GM18867 (cell line): ENCODE results near the gene TSPAN32.

Experiments used
- ATAC-seq: cut with Tn5 transposase; IDR thresholded peaks from one replicate; pipeline ENCODE4 v1.9.1; 2021; ENCODE audit warnings: mild to moderate bottlenecking, moderate library complexity; ENCODE audit not compliant: unreplicated experiment

Gene TSPAN32

GRCh38 chr11:2314136-2314524 is 12.3 kb downstream of the TSPAN32 start:
- ATAC-seq, result no peak

DNA sequence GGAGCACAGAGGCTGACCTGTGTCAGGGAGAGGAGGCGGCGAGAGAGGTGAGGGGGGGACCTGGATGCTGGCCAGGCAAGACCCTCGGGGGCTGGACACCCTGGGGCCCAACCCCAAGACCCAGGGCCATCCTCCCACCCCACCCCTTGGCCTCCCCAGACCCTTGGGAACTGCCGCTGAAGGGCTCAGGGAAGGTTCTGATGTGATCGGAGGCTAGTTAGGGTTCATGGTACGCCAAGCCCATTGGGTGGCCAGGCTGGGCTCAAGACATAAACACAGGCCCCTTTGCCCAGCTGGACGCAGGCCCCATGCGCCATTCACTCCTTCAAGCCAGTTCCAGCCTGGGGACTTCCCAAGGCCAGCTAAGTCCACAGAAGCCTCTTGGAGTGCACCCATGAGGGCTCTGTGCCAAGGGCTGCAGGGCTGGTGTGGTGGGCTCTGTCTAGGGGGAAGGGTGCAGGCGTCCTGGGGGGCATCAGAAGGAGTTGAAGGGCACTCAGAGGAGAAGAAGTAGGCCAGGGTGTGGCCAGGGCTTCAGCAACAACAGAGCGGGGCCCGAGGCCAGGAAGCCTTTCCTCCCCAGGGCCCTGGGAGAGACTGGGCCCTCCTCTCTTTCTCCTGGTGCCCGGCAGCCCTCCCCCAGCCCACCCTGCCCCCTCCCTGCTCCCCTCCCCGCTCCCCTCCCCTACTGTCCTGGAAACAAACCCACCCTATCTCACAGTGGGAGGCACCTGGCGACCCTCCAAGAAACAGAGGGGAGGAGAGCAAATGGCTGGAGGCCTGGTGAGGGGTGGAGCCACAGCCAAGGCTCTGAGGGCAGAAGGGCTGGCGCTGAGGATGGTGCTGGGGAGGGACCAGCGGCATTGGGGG is 12.9 kb downstream of the TSPAN32 start:
- ATAC-seq, result no peak

DNA sequence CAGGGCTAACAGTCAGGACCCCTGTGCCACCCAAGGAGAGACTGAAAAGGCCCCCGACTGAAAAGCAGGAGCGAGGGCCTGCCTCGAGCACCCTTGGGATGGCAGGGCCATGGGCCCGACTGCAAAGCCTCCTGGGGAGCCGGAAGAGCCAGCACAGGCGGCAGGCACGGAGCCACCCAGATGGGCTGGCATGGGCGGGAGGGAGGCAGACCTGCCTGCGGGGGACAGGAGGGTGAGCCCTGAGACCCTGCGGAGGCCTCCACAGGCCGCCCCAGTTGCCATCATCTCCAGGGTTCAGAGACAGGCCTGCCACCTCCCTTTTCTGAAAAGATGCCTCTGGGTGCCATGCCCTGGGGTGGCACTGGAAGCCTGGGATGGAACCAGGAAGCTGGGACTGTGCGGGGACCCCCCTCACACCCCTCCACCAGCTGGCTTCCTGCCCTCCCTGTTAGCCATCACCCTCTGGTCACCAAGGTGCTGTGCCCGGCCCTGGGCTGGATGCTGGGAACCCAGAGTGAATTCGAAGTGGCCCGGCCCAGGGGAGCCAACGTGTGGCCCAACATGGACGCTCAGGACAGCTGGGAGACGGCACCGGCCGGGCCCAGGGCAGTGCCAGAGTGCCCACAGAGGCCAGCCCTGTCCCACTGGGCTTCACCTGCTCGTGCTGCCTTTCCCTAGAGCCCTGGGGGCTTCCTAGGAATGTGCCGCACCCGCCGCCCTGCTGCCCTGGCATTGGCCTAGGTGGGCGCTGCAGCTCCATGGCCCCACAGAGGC is 13.8 kb downstream of the TSPAN32 start:
- no peak for ATAC-seq

DNA sequence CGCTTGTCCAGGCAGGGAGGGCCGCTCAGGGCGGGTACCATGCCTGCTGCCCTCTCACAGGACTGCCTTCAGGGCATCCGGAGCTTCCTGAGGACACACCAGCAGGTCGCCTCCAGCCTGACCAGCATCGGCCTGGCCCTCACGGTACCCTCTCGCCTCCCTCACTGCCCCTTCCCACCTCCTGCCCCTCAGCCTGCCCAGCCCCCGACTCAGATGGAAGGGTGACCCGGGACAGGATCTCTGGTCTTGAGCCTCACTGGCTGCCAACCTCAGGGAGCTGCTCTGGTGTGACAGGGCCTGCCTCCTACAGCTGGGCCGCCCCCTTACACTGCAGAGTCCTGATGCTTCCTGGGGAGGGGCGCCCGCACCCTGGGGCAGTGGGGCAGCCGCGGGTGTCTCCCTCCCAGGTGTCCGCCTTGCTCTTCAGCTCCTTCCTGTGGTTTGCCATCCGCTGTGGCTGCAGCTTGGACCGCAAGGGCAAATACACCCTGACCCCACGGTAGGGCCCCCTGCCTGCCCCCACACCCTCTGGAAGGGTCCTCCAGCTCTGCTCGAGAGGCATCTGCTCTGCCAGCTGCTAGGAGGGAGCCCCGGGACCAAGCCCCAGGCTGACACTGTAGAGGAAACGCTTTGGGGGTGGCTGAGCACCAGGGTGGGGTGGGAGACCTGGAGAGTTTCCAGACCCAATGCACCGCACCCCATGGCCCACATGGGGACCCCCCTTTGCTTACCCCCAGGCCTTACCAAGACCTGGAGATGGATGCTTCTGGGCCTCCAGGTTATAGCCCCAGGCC is 14.6 kb downstream of the TSPAN32 start:
- ATAC-seq, result no peak

GRCh38 chr11:2316963-2317244 is 15.1 kb downstream of the TSPAN32 start:
- ATAC-seq, result no peak

GRCh38 chr11:2317354-2318050 is 15.7 kb downstream of the TSPAN32 start:
- no peak for ATAC-seq

DNA sequence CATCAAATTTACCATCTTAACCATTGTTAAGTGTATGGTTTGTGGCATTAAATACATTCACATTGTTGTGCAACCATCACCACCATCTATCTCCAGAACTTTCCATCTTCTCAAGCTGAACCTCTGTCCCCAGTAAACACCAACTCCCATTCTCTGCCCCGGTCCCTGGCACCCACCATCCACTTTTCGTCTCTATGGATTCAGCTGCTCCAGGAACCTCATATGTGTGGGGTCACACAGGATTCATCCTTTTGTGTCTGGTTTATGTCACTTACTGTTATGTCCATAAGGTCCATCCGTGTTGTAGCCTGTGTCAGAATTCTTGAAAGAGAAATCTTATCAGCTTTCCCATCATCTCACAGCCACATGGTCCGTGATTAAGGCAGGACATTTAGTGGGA is 16.3 kb downstream of the TSPAN32 start:
- no peak for ATAC-seq

GRCh38 chr11:2318707-2319106 is 16.9 kb downstream of the TSPAN32 start:
- ATAC-seq, result no peak

GRCh38 chr11:2319791-2320472 is 18.1 kb downstream of the TSPAN32 start:
- ATAC-seq, result no peak

DNA sequence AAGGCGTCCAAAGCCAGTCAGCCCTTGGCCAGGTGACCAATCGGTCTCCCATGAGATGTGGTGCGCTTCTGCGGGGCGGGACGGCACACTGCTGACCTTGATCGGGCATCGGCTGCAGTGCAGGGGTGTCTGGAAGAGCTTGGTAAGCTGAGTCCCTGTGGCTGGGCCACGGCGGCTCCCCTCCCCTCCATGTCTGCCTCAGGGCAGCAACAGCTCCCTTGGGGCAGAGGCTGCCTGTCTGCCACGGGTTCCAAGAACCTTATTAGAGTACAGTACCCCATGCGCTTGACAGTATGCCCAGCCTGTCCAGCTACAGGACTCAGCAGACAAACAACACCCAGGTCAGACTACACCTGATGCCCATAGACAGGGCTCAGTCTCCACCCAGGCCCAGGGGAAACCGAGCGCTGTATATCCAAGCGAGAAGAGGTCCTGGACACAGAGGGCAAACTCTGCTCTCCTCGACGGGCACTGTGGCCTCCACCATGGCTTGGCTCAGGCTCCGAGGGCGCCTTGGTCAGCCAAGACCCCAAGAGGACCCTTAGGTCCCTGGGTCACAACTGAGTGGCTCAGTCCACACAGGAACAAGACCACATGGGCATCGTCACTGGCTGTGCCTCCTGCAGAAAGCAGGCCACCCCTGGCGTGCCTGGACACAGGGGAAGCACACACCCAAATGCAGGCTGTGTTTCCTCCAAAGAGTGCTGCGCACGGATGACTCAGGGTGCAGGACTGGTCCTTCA is 18.9 kb downstream of the TSPAN32 start:
- no peak for ATAC-seq

DNA sequence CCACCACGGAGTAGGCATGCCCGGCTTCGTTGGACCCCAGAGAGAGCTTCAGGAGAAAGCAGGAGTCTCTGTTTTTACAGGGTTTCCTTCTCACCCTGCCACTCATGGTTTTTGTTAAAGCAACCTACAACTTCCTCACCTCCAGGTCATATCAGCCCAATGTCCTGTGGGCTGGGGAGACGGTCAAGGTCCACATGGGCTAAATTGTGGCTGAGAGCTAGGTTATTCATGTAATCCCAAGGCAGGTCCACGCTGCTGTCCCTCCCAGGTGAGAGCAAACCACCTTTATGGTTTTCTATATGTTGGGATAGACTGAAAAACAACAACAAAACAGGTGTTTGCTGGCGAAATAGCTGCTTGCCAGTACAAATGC is 19.5 kb downstream of the TSPAN32 start:
- no peak for ATAC-seq

DNA sequence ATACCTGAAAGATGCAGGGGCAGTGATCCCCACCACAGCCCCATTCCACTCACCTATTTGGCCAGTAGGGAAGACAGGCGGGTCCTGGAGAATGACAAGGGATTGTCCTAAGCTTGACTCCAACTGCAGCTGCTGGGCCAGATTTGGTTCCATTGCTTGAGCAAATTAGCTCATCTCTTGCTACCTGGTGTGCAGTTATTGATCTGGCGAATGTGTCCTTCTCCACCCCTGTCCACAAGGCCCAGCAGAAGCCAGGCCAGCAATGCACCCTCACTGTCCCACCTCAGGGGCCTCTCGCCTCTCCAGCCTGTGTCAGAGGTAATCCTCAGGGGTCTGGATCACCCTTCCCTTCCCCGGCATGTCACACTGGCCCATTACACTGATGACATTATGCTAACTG is 23.3 kb downstream of the TSPAN32 start:
- no peak for ATAC-seq

- no peak for ATAC-seq
Observed at GRCh38 chr11:2325719-2326118, 23.9 kb downstream of the TSPAN32 start.

- ATAC-seq, result no peak
Observed at GRCh38 chr11:2327032-2327431, 25.2 kb downstream of the TSPAN32 start.

- ATAC-seq, result no peak
Observed at GRCh38 chr11:2328021-2328420, 26.2 kb downstream of the TSPAN32 start.

DNA sequence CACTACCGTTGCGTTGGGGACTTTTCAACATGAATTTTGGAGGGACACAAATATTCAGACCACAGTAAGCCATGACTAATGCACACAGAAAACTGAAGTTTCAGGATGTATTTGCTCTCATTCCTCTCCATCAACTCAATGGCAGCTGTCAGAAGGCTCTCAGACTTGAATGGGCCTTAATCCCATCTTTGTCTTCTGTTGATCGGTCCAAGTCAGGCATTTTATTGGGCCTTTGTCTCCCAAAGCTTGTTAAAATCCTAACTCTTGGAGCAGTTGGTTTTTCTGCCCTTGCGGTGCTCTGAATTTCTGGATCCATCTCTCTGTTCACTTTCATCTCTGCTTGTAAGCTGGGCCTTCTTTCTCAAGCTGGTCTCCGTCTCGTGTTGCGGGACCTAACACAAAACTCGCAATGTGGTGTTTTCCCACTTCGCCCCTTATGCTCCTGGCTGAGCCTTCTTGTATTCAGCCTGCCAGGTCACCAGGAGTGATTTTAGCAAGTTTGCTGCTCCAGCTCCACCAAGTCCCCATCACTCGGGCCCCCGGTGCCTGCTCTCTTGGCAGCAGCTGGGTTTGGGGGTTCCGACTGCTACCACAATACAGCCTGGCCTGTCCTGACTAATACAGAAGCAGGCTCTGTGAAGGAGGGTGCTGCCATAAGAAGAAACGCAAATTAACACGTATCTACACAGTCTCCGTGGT is 27.0 kb downstream of the TSPAN32 start:
- no peak for ATAC-seq

- ATAC-seq, result no peak
Observed at GRCh38 chr11:2329551-2329950, 27.7 kb downstream of the TSPAN32 start.

DNA sequence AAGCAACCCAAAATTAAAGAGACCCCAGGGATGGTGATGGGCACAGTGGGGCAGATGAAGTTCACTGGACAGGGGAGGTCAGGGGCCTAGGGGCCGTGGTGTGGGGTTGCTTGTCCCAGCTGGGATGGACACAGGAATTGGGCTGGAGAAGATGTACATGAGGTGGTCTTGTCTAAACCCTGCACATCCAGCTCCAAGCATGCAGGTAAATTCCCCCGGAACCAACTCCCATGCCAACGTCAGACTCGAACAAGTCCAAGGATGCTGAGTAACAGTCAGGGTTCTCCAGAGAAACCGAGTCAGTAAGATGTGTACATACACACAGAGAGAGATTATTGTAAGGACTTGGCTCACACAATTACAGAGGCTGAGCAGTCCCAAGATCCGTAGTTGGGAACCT is 28.9 kb downstream of the TSPAN32 start:
- ATAC-seq, result no peak

- ATAC-seq, result no peak
Observed at GRCh38 chr11:2331404-2331803, 29.6 kb downstream of the TSPAN32 start.
